Stimulated activated CD8-positive, alpha-beta memory T cell treated with anti-CD3 and anti-CD28 coated beads, Interleukin-7, amount 100 ng/mL, for 24 hours (primary cell): ENCODE data around the gene CCT3.
"Not testable (repeated sequence)": the region's sequence is repeated elsewhere in the genome, so short reads cannot be mapped to it uniquely, and the experiment has no call there.

Source experiments
- DNase-seq: peaks from one replicate; pipeline ENCODE4 v3.0.0-alpha.2; 2020; ENCODE audit warnings: low read depth

Gene CCT3

GRCh38 chr1:156336242-156336641 lies 1.9 kb downstream of the CCT3 start:
- DNase-seq = no peak

- DNase-seq = not testable (repeated sequence)
Observed at GRCh38 chr1:156323179-156323578, 14.9 kb downstream of the CCT3 start.

DNA sequence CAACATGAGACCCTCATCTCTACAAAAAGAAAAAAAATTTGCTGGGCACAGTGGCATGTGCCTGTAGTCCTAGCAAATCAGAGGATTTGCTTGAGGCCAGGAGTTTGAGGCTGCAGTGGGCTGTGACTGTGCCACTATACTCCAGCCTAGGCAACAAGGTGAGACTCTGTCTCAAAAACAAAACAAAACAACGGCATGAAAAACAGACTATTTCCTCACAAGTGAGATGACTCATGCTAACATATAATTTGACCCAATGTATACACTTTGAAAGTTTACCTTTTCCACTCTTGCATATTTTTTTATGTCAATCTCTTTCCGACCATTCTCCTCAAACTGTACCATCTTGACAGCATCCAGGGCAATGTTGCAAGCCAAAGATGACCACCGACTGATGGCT lies 17.5 kb downstream of the CCT3 start:
- DNase-seq = no peak

DNA sequence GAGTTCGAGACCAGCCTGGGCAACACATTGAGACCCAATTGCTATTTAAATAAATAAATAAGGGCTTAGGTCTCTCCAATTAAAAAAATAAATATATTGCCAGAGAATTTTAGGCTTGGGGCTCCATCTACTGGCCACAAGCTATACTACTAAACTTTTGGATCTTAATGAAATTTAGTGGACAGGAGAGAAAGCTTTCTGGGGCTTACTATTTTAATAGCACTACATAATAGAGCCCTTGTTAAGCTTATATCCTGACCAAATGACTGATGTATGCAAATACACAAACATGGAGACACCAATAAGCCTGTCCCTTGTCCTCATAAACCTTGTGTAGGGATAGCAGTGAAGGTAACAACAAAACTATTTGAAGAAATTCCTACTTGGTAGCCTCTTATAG lies 18.4 kb downstream of the CCT3 start:
- DNase-seq = no peak

GRCh38 chr1:156316909-156317308 lies 21.2 kb downstream of the CCT3 start:
- no peak for DNase-seq

DNA sequence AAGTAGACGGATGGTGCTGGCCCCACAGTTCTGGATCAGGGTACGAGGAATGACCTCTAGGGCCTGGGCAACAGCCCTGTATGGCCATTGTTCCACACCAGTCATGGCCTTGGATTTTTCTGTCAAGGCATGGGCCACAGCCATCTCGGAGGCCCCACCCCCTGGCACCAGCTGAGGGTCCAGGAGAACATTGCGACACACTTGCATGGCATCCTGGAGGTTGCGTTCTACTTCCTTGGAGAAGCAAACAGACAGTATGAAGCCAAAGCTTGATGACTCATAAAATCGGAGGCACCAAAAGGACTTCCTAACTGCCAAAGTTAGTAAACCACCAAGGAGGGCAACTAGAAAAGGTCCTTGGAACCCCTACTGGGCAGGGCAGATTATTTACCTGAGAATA lies 27.1 kb downstream of the CCT3 start:
- DNase-seq = no peak

DNA sequence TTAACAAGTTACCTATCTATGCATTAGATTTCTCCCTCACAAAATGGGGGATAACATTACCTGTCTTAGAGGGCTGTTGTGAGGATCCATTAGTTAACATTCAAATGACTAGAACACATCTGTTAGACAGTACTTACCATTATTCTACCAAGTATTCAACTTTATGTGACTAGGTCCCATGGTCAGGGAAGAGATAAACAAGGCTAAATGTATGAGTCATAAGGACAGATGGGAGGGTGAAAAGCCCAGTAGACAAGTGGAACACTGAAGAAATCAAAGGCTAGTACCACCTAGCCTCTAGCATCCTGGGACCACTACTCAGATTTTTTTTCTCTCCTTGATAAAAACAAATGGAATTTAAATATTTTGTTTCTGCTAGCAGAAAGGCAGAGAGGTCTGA lies 30.0 kb downstream of the CCT3 start:
- no peak for DNase-seq

DNA sequence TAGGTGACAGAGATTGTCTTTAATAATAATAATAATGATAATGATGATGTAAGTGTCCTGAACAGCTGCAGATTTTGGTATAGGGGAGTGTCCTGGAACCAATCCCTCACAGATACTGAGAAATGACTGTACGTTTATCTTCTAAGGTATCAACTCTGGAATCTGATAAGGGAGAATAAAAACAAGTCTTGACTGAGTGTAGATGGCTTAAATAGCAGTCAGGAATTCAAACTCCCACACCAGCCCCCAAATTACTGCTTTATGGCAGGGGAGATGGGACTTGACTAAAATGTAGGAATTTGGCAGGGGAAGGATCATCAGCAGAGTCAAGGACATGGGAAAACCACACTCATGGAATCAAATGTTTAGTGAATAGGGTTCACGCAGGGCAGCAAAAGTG lies 32.9 kb downstream of the CCT3 start:
- DNase-seq = no peak

DNA sequence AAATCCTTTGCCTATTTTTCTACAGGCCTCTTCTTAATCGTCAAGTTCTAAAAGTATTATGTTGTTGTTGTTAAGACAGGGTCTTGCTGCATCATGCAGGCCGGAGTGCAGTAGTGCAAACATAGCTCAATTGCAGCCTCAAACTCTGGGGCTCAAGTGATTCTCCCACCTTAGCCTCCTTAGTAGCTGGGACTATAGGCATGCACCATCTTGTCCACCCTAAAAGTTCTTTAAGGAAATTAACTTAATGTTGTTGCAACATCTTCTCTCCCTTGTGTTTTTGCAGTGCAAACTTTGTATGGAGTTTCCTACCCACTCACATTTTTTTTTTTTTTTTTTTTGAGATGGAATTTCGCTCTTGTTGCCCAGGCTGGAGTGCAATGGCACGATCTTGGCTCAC lies 34.9 kb downstream of the CCT3 start:
- no peak for DNase-seq

DNA sequence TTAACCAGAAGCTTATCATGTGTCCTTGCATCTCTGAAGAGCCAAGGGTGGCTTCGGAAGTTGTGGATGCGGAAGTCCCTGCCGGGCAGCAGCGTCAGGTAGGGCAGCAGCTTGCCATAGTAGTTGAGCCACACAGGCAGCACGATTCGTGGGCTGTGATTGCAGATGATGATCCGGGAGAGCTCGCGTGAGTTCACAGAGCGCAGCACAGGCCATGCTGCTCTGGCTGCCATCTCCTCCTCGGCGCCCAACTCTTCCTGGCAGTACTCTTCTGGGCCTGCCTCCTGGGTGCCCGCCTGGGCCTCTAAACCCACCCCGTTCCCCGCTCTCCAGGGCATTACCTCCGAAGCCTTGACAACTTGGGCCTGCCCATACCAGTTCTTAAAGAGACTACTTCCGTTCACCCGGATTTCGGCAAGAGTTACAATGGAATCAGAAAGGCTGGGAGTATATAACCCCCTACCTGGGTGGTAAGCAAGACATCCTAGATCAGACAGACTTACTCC lies 39.2 kb downstream of the CCT3 start, which contains the start of gene VHLL:
VHLL (minus strand) TSS at position 456 of the 506 bp plus-strand sequence; CDS start at position 338, 118 bp downstream.
- DNase-seq = no peak

DNA sequence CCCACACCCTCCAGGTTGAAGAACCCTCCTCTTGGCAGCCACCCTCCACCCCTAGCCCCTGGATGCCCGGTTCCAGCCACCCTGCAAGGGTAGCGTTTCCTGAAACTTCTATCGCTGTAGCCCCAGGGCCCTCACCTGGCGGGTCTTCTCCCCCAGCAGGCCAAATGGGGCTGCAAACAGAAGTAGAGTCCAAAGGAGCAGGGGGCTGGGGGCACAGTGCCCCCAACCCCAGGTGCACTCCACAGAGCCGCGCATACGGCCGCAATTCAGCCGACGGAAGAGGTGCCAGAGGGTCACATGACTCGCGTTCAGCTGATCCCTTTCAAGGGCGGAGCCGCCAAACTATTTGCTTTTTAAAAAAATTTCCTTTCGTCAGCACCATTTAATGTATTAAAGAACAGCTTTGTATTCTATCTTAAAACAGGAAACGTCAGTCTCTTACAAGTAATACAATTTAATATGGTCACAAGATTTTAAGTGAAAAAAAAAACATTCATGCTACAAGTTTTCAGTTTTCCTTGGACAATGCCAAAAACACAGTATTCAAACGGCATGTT lies 42.6 kb downstream of the CCT3 start, which contains the start of gene GLMP:
GLMP (minus strand) TSS at position 289 of the 557 bp plus-strand sequence; CDS start at position 255, 34 bp downstream.
- peak; percentile 17 for DNase-seq

GRCh38 chr1:156293895-156294294 lies 44.2 kb downstream of the CCT3 start:
- no peak for DNase-seq

- DNase-seq = no peak
Observed at GRCh38 chr1:156293098-156293434, 45.0 kb downstream of the CCT3 start.

- DNase-seq = no peak
Observed at GRCh38 chr1:156291226-156292061, 46.6 kb downstream of the CCT3 start.

DNA sequence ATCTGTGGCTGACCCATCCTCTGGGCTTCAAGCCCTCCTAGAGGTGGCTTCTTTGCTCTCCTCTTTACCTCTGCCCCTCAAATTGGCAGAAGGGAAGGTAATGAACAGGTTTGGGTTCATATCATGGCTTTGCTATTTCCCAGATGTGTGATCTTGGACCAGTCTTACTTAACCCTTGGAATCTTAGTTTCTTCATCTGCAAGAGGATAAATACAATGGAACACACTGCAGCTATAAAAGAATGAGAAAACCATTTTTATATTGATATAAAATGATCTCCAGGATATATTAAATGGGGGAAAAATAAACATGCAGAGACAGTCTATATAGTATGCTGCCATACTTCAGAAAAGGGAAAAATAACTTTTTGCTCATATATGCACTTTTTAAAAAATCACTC lies 48.2 kb downstream of the CCT3 start:
- DNase-seq = no peak

DNA sequence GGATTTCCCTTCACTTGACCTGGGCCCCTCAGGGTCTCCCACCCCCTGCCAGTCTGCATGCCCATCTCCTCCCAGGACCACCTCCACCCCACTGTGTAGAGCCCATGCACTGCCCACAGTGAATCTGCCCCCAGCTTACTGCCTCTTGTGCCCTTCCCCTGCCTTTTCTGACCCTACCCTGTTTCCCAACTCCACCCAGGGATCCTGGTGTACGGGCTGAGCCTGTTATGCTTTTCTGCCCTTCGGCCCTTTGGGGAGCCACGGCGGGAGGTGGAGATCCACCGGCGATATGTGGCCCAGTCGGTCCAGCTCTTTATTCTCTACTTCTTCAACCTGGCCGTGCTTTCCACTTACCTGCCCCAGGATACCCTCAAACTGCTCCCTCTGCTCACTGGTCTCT lies 52.0 kb downstream of the CCT3 start:
- no peak for DNase-seq

DNA sequence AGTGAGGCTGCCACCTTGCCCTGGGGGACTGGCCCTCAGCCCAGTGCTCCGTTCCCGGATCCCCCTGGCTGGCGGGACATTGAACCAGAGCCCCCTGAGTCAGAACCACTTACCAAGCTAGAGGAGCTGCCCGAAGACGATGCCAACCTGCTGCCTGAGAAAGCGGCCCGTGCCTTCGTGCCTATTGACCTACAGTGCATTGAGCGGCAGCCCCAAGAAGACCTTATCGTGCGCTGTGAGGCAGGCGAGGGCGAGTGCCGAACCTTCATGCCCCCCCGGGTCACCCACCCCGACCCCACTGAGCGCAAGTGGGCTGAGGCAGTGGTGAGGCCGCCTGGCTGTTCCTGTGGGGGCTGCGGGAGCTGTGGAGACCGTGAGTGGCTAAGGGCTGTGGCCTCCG lies 52.7 kb downstream of the CCT3 start:
- no peak for DNase-seq

DNA sequence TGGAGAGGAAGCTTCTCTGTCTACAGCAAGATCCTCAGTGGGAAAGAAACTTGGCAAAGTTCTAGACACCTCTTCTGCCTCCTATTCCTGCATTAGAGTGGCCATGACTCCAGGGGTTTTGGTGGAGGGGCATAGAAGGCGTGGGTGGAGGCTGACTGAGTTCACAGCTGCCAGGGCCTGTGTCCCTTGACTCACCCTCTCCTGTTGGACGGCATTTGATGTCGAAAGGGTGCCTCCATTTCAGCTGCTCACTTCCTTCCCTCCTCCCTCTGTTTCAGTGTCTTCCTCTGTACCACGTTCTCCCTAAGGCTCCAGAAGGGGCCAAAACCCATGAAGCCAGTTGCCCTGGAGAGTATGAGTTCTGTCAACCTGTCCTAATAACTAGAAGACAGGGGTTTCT lies 53.3 kb downstream of the CCT3 start:
- no peak for DNase-seq

DNA sequence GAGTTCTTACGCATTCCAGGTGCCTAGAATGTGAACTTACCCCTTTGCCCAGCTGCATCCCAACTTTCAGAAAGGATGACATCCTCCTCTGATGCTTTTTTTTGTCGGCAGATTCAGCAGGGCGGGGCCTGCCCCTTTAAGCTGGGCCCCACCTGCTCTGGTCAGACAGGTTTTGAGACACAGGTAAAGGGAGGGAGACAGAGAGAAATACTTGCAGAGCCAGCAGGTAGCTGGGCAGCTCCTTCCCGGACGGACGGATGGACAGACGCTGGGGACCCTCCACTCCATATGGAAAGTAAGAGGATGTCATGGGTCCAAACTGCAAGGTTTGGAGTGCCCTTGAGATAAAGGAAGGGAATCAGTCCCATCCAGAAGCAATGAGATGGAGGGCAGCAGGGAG lies 54.0 kb downstream of the CCT3 start, which contains the start of gene TMEM79:
TMEM79 (plus strand) TSS at position 214 of the 400 bp plus-strand sequence. CDS start 902 bp downstream, outside the sequence.
- DNase-seq = no peak

GRCh38 chr1:156283521-156283920 lies 54.6 kb downstream of the CCT3 start:
- no peak for DNase-seq

- peak; percentile 84 for DNase-seq
Observed at GRCh38 chr1:156282479-156283222, 55.4 kb downstream of the CCT3 start, which contains the start of gene SMG5. Gene SMG5 (minus strand): TSS chr1:156282825. CDS start chr1:156282680, 145 bp downstream.

DNA sequence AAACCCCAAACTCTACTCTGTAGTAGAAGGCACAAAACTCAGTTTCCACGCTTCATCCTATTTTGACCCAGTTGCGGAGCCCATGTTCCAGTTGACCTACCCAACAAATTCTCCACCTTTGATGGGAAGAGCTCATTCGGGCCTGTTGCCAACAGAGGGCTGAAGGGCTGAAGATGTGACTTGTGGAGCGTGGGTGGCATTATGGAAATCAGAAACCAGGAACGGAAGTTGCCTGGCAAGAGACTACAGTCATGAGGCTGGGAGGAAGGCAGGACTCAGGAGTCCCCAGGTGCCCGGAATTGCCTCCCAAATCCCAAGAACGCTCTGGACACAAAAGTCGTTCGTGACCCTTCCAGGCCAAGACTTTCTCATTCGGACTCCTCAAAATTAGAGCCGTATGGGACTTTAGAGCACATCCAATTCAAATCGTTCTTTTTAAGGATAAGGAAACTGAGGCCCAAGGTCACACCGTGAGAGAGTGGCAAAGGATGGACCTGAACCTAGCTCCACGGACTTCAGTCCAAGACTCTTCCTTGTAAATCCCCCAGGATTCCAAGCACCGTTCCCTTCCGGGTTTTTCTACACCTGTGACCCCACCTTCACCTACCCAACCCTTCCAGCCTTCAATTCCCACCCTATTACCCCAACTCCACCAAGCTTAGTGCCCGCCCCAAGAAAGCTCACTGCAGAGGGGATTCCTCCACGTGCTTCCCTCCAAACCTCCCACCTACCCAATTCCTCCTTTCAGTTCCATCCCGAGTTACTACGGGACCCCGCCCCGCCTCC lies 56.2 kb downstream of the CCT3 start:
- DNase-seq = peak; percentile 8
